Stimulated activated naive CD8-positive, alpha-beta T cell treated with anti-CD3 and anti-CD28 coated beads, Interleukin-15, Interleukin-2, amounts not matched to agents 100 ng/mL and 50 ng/mL, for 24 hours (primary cell): ENCODE measurements around the gene MYO1A.
A peak's percentile ranks its signal among the peaks of the same experiment; 100 is the strongest.
"Not testable (repeated sequence)": the region's sequence is repeated elsewhere in the genome, so short reads cannot be mapped to it uniquely, and the experiment has no call there.

Experiments
- H3K27ac Mint-ChIP-seq: one replicate; pipeline ENCODE4 v1.8.0; 2021; ENCODE audit warnings: mild to moderate bottlenecking, mixed read lengths
- H3K27me3 Mint-ChIP-seq: one replicate; pipeline ENCODE4 v1.8.0; 2021; ENCODE audit warnings: mixed read lengths
- H3K36me3 Mint-ChIP-seq: one replicate; pipeline ENCODE4 v1.8.0; 2021; ENCODE audit warnings: low read depth, mixed read lengths
- H3K4me1 Mint-ChIP-seq: one replicate; pipeline ENCODE4 v1.8.0; 2021; ENCODE audit warnings: low read depth, mixed read lengths
- H3K4me3 Mint-ChIP-seq: one replicate; pipeline ENCODE4 v1.8.0; 2021; ENCODE audit warnings: mild to moderate bottlenecking, mixed read lengths
- H3K9me3 Mint-ChIP-seq: one replicate; pipeline ENCODE4 v1.8.0; 2021; ENCODE audit warnings: mixed read lengths

The MYO1A gene

GRCh38 chr12:57090490-57090889, 40.6 kb upstream of the MYO1A start:
- Mint-ChIP-seq H3K27ac (peak overlapping the region; percentile 75), H3K9me3 (no peaks in the 10 kb centered on the region), H3K27me3 (no peaks in the 10 kb centered on the region), H3K36me3 (peaks cover 45% of the 10 kb centered on the region), H3K4me1 (peaks cover 74% of the 10 kb centered on the region), H3K4me3 (peak overlapping the region; percentile 93)

- H3K9me3 Mint-ChIP-seq, result no peaks in the 10 kb centered on the region
- H3K27me3 Mint-ChIP-seq, result no peaks in the 10 kb centered on the region
- H3K4me3 Mint-ChIP-seq, result peak overlapping the region; percentile 93
- peaks cover 75% of the 10 kb centered on the region for H3K4me1 Mint-ChIP-seq
- peak overlapping the region; percentile 89 for H3K27ac Mint-ChIP-seq
- H3K36me3 Mint-ChIP-seq, result peaks cover 38% of the 10 kb centered on the region
These were observed 39.6 kb upstream of the MYO1A start for GRCh38 chr12:57089271-57090245.

- Mint-ChIP-seq H3K36me3 (peaks cover 31% of the 10 kb centered on the region), H3K27me3 (no peaks in the 10 kb centered on the region), H3K27ac (peak within 1 kb of the TSS; percentile 98), H3K4me3 (peak within 1 kb of the TSS; percentile 93), H3K9me3 (no peaks in the 10 kb centered on the region), H3K4me1 (peaks cover 70% of the 10 kb centered on the region)
These were observed 38.7 kb upstream of the MYO1A start, which contains the start of gene NAB2 for GRCh38 chr12:57088354-57089270. Gene NAB2, plus strand, starts transcription at chr12:57089114. Its CDS starts 158 bp downstream, at chr12:57089272.

- Mint-ChIP-seq H3K27ac (peak overlapping the region; percentile 98), H3K9me3 (no peaks in the 10 kb centered on the region), H3K27me3 (no peaks in the 10 kb centered on the region), H3K4me1 (peaks cover 66% of the 10 kb centered on the region), H3K4me3 (peak overlapping the region; percentile 88), H3K36me3 (peaks cover 27% of the 10 kb centered on the region)
These were observed 37.9 kb upstream of the MYO1A start for GRCh38 chr12:57087691-57088353.

GRCh38 chr12:57087010-57087690, 37.2 kb upstream of the MYO1A start:
- Mint-ChIP-seq H3K4me1 (peaks cover 59% of the 10 kb centered on the region), H3K27me3 (no peaks in the 10 kb centered on the region), H3K9me3 (no peaks in the 10 kb centered on the region), H3K36me3 (peaks cover 21% of the 10 kb centered on the region), H3K4me3 (peak overlapping the region; percentile 88), H3K27ac (peak overlapping the region; percentile 98)

GRCh38 chr12:57086493-57087009, 36.6 kb upstream of the MYO1A start:
- Mint-ChIP-seq H3K4me3 (peak overlapping the region; percentile 88), H3K4me1 (peaks cover 53% of the 10 kb centered on the region), H3K9me3 (no peaks in the 10 kb centered on the region), H3K27me3 (no peaks in the 10 kb centered on the region), H3K36me3 (peaks cover 18% of the 10 kb centered on the region), H3K27ac (peak overlapping the region; percentile 94)

- H3K4me3 Mint-ChIP-seq, result peak overlapping the region; percentile 88
- peaks cover 13% of the 10 kb centered on the region for H3K36me3 Mint-ChIP-seq
- H3K27ac Mint-ChIP-seq, result peak overlapping the region; percentile 94
- no peaks in the 10 kb centered on the region for H3K27me3 Mint-ChIP-seq
- peaks cover 50% of the 10 kb centered on the region for H3K4me1 Mint-ChIP-seq
- no peaks in the 10 kb centered on the region for H3K9me3 Mint-ChIP-seq
These were observed 36.1 kb upstream of the MYO1A start for GRCh38 chr12:57085999-57086492.

- H3K27me3 Mint-ChIP-seq, result no peaks in the 10 kb centered on the region
- no peaks in the 10 kb centered on the region for H3K36me3 Mint-ChIP-seq
- H3K27ac Mint-ChIP-seq, result peak overlapping the region; percentile 31
- no peaks in the 10 kb centered on the region for H3K9me3 Mint-ChIP-seq
- no peak overlapping the region for H3K4me3 Mint-ChIP-seq
- H3K4me1 Mint-ChIP-seq, result peaks cover 54% of the 10 kb centered on the region
These were observed 30.9 kb upstream of the MYO1A start for GRCh38 chr12:57080855-57081254.

GRCh38 chr12:57079821-57080220, 29.9 kb upstream of the MYO1A start:
- no peaks in the 10 kb centered on the region for H3K27me3 Mint-ChIP-seq
- peaks cover 44% of the 10 kb centered on the region for H3K4me1 Mint-ChIP-seq
- peak overlapping the region; percentile 91 for H3K27ac Mint-ChIP-seq
- H3K36me3 Mint-ChIP-seq, result no peaks in the 10 kb centered on the region
- no peaks in the 10 kb centered on the region for H3K9me3 Mint-ChIP-seq
- H3K4me3 Mint-ChIP-seq, result peak overlapping the region; percentile 39

- H3K4me3 Mint-ChIP-seq, result peak within 1 kb of the TSS; percentile 97
- peak within 1 kb of the TSS; percentile 97 for H3K27ac Mint-ChIP-seq
- no peaks in the 10 kb centered on the region for H3K9me3 Mint-ChIP-seq
- H3K27me3 Mint-ChIP-seq, result no peaks in the 10 kb centered on the region
- H3K4me1 Mint-ChIP-seq, result peaks cover 48% of the 10 kb centered on the region
- H3K36me3 Mint-ChIP-seq, result peaks cover 4% of the 10 kb centered on the region
These were observed 28.8 kb upstream of the MYO1A start, which contains the start of gene NEMP1 for GRCh38 chr12:57078519-57079404. Gene NEMP1, minus strand, starts transcription at chr12:57078791. Its CDS starts 46 bp downstream, at chr12:57078745.

GRCh38 chr12:57073566-57074450, 23.9 kb upstream of the MYO1A start:
- not testable (repeated sequence) for H3K27me3 Mint-ChIP-seq, H3K4me3 Mint-ChIP-seq, H3K9me3 Mint-ChIP-seq
- peaks cover 60% of the 10 kb centered on the region for H3K4me1 Mint-ChIP-seq
- H3K27ac Mint-ChIP-seq, result peak overlapping the region; percentile 74
- H3K36me3 Mint-ChIP-seq, result peaks cover 42% of the 10 kb centered on the region

- Mint-ChIP-seq H3K4me1 (peaks cover 68% of the 10 kb centered on the region), H3K9me3 (no peaks in the 10 kb centered on the region), H3K4me3 (no peak overlapping the region), H3K27me3 (no peaks in the 10 kb centered on the region), H3K27ac (peak overlapping the region; percentile 7), H3K36me3 (peaks cover 52% of the 10 kb centered on the region)
These were observed 22.7 kb upstream of the MYO1A start for GRCh38 chr12:57072661-57073060.
